Keratinocyte (primary cell): ENCODE data around the gene FAN1.

Source experiments
- CTCF ChIP-seq, 3 experiments: IDR thresholded peaks in 1 of 3; conservative IDR thresholded peaks in 1 of 3; optimal IDR thresholded peaks in 1 of 3; 2 replicates in 2 of 3; 3 replicates in 1 of 3; pipeline versions ENCODE3 to v1.5.1; 2011; ENCODE audit warnings: low read length in 3 of 3, mild to moderate bottlenecking in 3 of 3, moderate library complexity in 2 of 3, control low read depth in 1 of 3, inconsistent platforms in 1 of 3; ENCODE audit not compliant: insufficient read depth in 2 of 3; ENCODE audit errors: extremely low read depth in 1 of 3
- EZH2 ChIP-seq: IDR thresholded peaks from one replicate; pipeline ENCODE4 v1.6.1; 2012; ENCODE audit warnings: inconsistent platforms, mild to moderate bottlenecking, low read length, moderate library complexity

GRCh38 chr15:30974112-30974511 lies 70.4 kb downstream of the FAN1 start:
- TF ChIP-seq CTCF (optimal IDR thresholded peaks at IDR 0.05 in 1 of 3, IDR thresholded peaks at IDR 0.05 in 1 of 3, conservative IDR thresholded peaks at IDR 0.05 in 1 of 3; ENCODE audit: extremely low read depth in 1 of 3, insufficient read depth in 2 of 3, low read length in 3 of 3) (no peak), EZH2 (no peak)
